Superior temporal gyrus (tissue), 1 donor: ENCODE measurements around the gene SV2C.
"Not testable (repeated sequence)": the region's sequence is repeated elsewhere in the genome, so short reads cannot be mapped to it uniquely, and the experiment has no call there.

ENCODE experiments used
- DNase-seq: peaks from one replicate; pipeline ENCODE4 v3.0.0-alpha.2; 2016; ENCODE audit errors: extremely low spot score

Gene SV2C

DNA sequence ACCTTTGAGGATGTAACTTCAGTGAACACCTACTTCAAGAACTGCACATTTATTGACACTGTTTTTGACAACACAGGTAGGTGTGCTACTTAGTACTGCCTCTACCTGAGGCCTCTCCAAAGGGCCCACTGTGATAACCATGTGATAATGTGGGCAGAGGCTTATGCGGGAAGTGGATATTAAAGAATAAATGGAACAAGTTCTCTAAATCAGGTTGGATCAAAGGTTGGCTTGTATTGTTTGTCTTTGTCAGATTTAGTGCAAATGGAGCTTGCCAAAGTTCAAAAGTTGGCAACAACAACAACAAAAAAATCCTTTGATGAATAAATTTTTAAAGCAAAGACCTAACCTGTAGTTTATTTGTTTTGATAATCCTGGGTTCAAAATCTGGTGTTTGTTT lies 215.7 kb downstream of the SV2C start:
- no peak for DNase-seq

- DNase-seq, result no peak
These were observed 216.4 kb downstream of the SV2C start for GRCh38 chr5:76299592-76299991.

DNA sequence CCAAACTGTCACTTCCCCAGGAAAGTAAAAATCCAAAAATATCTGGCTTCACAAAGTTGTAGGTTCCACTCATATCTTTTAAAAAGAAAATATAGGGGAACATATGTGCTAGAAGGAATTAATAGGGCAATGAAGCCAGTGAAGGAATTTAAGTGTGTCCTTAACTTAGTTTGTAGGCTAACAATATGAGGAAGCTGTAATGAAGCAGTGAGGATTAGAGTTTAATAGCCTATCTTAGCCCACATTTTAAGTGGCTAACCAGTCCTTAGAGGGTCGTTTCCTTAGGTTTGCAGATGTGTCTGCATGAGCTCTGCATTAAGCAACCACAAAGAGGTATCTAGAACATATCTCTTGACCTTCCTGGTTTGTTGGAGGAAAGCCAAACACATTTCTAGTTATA lies 218.7 kb downstream of the SV2C start:
- DNase-seq, result not testable (repeated sequence)

DNA sequence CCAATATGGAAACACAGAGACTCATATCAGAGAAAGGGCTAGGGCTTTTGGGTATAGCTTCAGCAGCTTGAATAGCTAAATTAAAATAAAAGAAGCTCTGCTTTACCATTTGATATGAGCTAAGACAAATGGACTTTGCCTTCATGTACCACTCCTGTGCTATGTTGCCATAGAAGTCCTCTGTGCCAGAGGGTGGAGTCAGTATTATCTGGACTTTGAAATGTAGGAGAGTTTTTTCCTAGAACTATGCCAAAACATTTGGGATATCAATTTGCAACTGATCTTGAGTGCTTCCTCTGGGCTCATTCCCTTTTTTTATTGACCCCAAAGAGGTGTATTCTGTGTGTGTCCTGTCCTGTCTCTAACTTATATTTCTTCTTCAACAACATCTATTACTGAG lies 219.5 kb downstream of the SV2C start:
- not testable (repeated sequence) for DNase-seq

GRCh38 chr5:76303921-76304320 lies 220.7 kb downstream of the SV2C start:
- no peak for DNase-seq

DNA sequence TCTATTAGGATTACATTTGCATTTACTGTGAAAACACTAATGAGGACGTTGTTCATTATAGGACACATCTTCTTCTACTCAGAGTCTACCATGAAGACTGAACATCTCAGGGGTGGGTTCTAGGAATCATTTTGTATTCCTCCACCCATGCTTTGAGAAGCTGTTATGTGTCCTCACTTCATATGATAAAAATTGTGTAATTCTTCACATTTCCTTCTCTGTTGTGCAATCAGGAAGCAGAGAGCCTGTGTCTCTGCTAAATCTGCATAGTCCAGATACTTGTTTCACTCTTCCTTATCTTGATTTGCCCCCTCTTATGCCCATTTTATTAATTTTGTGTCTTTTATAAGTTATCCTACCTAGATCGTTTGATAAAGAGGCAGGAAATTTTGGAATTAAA lies 222.1 kb downstream of the SV2C start:
- DNase-seq, result no peak

DNA sequence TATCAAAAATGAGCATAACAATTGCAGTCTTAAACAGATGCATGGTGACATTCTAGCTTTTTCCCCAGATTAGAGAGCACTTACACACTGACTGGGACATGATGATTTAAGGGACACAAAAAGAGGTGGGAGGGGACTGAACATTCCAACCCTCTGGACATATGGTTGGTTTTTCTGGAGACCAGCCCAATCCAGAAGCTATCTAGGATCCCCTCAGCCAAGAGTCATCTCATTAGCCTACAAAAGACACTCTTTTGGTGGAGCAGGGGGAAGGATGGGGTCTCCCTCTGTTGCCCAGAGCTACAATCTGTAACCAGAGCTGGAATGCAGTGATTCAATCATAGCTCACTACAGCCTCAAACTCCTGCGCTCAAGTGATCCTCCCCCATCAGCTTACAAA lies 222.6 kb downstream of the SV2C start:
- DNase-seq, result no peak

DNA sequence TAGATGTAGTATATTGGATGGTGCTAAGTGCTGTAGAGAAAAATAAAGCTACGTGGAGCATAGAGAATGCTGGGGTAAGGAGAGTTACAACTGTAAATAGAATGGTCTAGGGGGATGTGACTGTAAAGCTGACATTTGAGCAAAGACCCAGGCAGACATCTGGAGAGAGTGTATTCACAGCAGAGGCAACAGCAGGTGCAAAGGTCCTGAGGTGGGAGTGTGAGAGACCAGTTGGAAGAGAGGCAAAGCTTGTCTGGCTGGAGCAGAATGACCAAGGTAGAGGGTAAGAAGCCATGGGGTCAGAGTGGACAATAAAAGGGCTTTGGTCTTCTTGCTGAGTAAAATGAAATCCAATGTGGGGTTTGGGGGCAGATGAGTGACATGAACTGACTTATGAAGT lies 227.0 kb downstream of the SV2C start:
- no peak for DNase-seq

- DNase-seq, result no peak
These were observed 229.6 kb downstream of the SV2C start for GRCh38 chr5:76312783-76313182.

DNA sequence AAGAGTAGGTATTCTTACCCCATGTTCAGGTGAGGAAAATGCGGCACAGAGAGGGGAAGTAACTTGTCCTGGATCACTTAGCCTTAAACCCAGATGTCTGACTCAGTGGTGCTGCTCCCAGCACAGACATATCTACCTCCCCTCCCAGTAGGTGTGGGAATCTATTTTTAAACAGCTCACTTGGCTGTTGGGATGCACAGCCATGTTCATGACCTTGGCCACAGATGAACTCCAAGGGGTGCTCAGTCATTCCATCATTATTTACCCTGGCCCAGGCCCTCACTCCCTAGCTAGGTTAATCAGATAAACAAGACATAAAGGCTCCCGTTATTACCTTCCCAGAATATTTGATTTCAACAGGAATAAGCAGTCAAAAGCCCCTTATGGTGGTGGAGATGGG lies 231.5 kb downstream of the SV2C start:
- no peak for DNase-seq

DNA sequence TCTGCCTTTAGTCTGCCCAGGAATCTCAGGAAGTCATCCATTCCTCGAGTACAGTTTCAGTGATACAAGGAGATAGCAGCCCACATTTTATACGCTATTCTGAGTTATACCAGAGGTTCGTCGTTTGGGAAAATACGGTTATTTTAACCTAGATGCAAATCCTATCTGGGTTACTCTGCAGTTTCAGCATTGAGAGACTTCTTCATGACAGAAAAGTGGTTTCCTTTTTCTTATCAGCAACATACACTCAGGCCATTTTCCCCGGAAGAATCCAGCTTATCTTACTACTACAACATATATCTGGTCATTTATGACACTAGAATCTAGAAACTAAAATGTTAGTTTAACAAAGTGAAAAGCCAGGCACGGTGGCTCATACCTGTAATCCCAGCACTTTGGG lies 236.5 kb downstream of the SV2C start:
- no peak for DNase-seq

GRCh38 chr5:76323494-76323893 lies 240.3 kb downstream of the SV2C start:
- not testable (repeated sequence) for DNase-seq

DNA sequence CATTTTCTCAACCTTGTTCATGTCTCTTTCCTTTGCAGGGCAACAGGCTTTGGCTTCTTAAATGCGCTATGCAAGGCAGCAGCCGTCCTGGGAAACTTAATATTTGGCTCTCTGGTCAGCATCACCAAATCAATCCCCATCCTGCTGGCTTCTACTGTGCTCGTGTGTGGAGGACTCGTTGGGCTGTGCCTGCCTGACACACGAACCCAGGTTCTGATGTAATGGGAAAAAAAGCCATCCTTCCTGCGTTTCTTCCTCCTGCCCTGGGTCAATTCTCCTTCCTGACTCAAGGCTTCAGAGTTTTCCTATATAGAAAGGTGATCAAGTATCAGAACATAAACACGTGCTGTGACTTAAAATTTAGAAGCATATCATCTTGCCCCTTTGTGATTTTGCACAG lies 242.1 kb downstream of the SV2C start:
- no peak for DNase-seq

- DNase-seq, result no peak
These were observed 242.8 kb downstream of the SV2C start for GRCh38 chr5:76325876-76326491.

- no peak for DNase-seq
These were observed 243.6 kb downstream of the SV2C start for GRCh38 chr5:76326577-76327302.

- DNase-seq, result no peak
These were observed 246.2 kb downstream of the SV2C start for GRCh38 chr5:76329346-76329745.

GRCh38 chr5:76331126-76331525 lies 247.9 kb downstream of the SV2C start:
- DNase-seq, result no peak

DNA sequence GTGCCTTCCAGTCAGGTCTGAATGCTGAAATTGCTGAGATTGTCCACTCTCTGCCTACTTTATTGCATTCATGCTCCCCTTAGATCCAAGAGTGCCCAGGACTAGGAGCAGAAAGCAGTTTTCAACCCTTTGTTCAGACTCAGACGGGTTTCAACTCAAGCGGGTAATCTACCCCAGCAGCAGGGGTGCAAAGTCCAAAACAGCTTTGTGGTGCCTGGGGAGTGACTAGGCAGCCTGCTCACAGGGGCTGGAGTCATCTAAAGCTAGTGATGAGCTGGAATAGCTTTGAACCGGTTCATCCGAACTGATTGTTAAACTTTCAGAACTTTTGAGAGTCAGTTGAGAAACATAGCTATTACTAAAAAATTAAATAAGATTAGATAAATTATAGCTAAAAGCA lies 248.9 kb downstream of the SV2C start:
- DNase-seq, result no peak

GRCh38 chr5:76332611-76333205 lies 249.5 kb downstream of the SV2C start:
- DNase-seq, result no peak

DNA sequence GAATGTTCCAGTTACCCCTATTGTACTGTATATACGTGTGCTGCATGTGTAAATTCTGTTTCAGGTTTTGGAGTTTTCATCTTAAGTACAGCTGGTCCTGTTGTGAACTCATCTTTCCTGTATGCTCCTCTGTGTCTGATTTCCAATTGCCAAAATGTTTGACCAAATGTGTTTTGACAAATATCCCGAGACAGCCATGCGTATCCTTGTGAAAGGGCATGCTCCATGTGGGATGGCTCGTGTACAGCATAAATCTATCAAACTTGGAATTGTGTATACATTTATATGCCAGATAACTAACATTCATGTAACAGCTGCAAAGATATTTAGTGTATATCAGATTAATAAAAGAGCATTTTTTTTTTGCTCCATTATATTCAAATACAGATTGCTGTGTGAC lies 250.4 kb downstream of the SV2C start:
- DNase-seq, result no peak

- no peak for DNase-seq
These were observed 251.4 kb downstream of the SV2C start for GRCh38 chr5:76334574-76334973.

DNA sequence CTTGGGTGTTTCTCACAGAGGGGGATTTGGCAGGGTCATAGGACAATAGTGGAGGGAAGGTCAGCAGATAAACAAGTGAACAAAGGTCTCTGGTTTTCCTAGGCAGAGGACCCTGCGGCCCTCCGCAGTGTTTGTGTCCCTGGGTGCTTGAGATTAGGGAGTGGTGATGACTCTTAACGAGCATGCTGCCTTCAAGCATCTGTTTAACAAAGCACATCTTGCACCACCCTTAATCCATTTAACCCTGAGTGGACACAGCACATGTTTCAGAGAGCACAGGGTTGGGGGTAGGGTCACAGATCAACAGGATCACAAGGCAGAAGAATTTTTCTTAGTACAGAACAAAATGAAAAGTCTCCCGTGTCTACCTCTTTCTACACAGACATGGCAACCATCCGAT lies 252.3 kb downstream of the SV2C start:
- not testable (repeated sequence) for DNase-seq

DNA sequence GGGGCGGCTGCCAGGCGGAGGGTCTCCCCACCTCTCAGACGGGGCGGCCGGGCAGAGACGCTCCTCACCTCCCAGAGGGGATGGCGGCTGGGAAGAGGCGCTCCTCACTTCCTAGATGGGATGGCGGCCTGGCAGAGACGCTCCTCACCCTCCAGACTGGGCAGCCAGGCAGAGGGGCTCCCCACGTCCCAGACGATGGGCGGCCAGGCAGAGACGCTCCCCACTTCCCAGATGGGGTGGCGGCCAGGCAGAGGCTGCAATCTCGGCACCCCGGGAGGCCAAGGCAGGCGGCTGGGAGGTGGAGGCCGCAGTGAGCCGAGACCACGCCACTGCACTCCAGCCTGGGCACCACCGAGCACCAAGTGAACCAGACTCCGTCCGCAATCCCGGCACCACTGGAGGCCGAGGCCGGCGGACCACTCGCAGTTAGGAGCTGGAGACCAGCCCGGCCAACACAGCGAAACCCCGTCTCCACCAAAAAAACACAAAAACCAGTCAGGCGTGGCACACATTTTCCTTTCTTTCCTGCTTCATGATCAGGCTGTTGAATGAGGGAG lies 253.1 kb downstream of the SV2C start:
- DNase-seq, result not testable (repeated sequence)
